Hindlimb muscle (tissue), 1 donor: ENCODE results near the gene QRFPR. TPM values are rescaled to one million over a fixed set of nuclear protein-coding genes. Genes with fewer than 3 reads are reported as not detected.
A peak's percentile ranks its signal among the peaks of the same experiment; 100 is the strongest.
"Not testable (repeated sequence)": the region's sequence is repeated elsewhere in the genome, so short reads cannot be mapped to it uniquely, and the experiment has no call there.

Source experiments
- DNase-seq: peaks from one replicate; pipeline ENCODE4 v3.0.0-alpha.2; 2013
- polyA plus RNA-seq: library from polyadenylated mRNA; unstranded; fragments of 120-200 nt; gene quantifications from one replicate; pipeline ENCODE4 v1.2.1, GENCODE V29; 2013; ENCODE audit not compliant: insufficient read length

The QRFPR gene
- polyA plus RNA-seq = 0.97 TPM

GRCh38 chr4:121380776-121381462 is at the start of gene QRFPR:
TSS of gene QRFPR (minus strand) at chr4:121381018. CDS start at chr4:121380647, 371 bp downstream.
- no peak for DNase-seq

GRCh38 chr4:121428721-121429120 is 47.9 kb upstream of the QRFPR start:
- no peak for DNase-seq

- no peak for DNase-seq
Measured at GRCh38 chr4:121421594-121421993, 40.8 kb upstream of the QRFPR start.

- no peak for DNase-seq
Measured at GRCh38 chr4:121411151-121411744, 30.4 kb upstream of the QRFPR start.

- not testable (repeated sequence) for DNase-seq
Measured at GRCh38 chr4:121408567-121408966, 27.7 kb upstream of the QRFPR start.

- no peak for DNase-seq
Measured at GRCh38 chr4:121400632-121401031, 19.8 kb upstream of the QRFPR start.

- no peak for DNase-seq
Measured at GRCh38 chr4:121397941-121398601, 17.3 kb upstream of the QRFPR start.

GRCh38 chr4:121397434-121397833 is 16.6 kb upstream of the QRFPR start:
- DNase-seq = no peak

- no peak for DNase-seq
Measured at GRCh38 chr4:121392426-121393086, 11.7 kb upstream of the QRFPR start.

GRCh38 chr4:121390335-121390734 is 9.5 kb upstream of the QRFPR start:
- DNase-seq = no peak

GRCh38 chr4:121379276-121379675 is 1.5 kb downstream of the QRFPR start:
- DNase-seq = no peak

- no peak for DNase-seq
Measured at GRCh38 chr4:121377076-121377475, 3.7 kb downstream of the QRFPR start.

GRCh38 chr4:121376556-121376955 is 4.3 kb downstream of the QRFPR start:
- no peak for DNase-seq

- DNase-seq = no peak
Measured at GRCh38 chr4:121376097-121376496, 4.7 kb downstream of the QRFPR start.

- no peak for DNase-seq
Measured at GRCh38 chr4:121375262-121375661, 5.6 kb downstream of the QRFPR start.

GRCh38 chr4:121373841-121374240 is 7.0 kb downstream of the QRFPR start:
- no peak for DNase-seq

GRCh38 chr4:121370729-121371325 is 10.0 kb downstream of the QRFPR start:
- peak; percentile 42 for DNase-seq

GRCh38 chr4:121360495-121360894 is 20.3 kb downstream of the QRFPR start:
- no peak for DNase-seq

GRCh38 chr4:121358473-121358872 is 22.3 kb downstream of the QRFPR start:
- no peak for DNase-seq

GRCh38 chr4:121353213-121353612 is 27.6 kb downstream of the QRFPR start:
- DNase-seq = no peak

- DNase-seq = no peak
Measured at GRCh38 chr4:121344098-121344497, 36.7 kb downstream of the QRFPR start.

- DNase-seq = no peak
Measured at GRCh38 chr4:121340247-121340646, 40.6 kb downstream of the QRFPR start.

GRCh38 chr4:121339824-121340223 is 41.0 kb downstream of the QRFPR start:
- DNase-seq = no peak
